Activated CD4-positive, alpha-beta T cell treated with anti-CD3 and anti-CD28 coated beads for 1 hour (primary cell): ENCODE measurements around the gene YAF2.

Experiments
- DNase-seq: peaks from one replicate; pipeline ENCODE4 v3.0.0-alpha.2; 2020

Gene YAF2

GRCh38 chr12:42141981-42142606, 96.0 kb downstream of the YAF2 start:
- DNase-seq = no peak

- DNase-seq = no peak
Observed at GRCh38 chr12:42140901-42141300, 97.1 kb downstream of the YAF2 start.

GRCh38 chr12:42135259-42135814, 102.7 kb downstream of the YAF2 start:
- DNase-seq = no peak

GRCh38 chr12:42130672-42131402, 107.2 kb downstream of the YAF2 start:
- no peak for DNase-seq

GRCh38 chr12:42129595-42130204, 108.3 kb downstream of the YAF2 start:
- DNase-seq = no peak

GRCh38 chr12:42128888-42129287, 109.2 kb downstream of the YAF2 start:
- DNase-seq = no peak

GRCh38 chr12:42128327-42128726, 109.7 kb downstream of the YAF2 start:
- no peak for DNase-seq

GRCh38 chr12:42126963-42127362, 111.1 kb downstream of the YAF2 start:
- DNase-seq = no peak

- no peak for DNase-seq
Observed at GRCh38 chr12:42125388-42125767, 112.7 kb downstream of the YAF2 start.

GRCh38 chr12:42124764-42125387, 113.2 kb downstream of the YAF2 start:
- DNase-seq = no peak

- DNase-seq = no peak
Observed at GRCh38 chr12:42119085-42119633, 118.9 kb downstream of the YAF2 start.

- no peak for DNase-seq
Observed at GRCh38 chr12:42118136-42118879, 119.7 kb downstream of the YAF2 start.

- DNase-seq = no peak
Observed at GRCh38 chr12:42109031-42109430, 129.0 kb downstream of the YAF2 start.
